HL-60 (cell line): ENCODE data around the gene ARFGAP3.

Experiments used
- GABPA ChIP-seq: IDR thresholded peaks from 2 replicates; pipeline ENCODE4 v1.6.1; 2012; ENCODE audit warnings: low read depth
- POLR2AphosphoS5 ChIP-seq: IDR thresholded peaks from 2 replicates; pipeline ENCODE4 v1.6.1; 2012; ENCODE audit warnings: low read depth
- SPI1 ChIP-seq: IDR thresholded peaks from 2 replicates; pipeline ENCODE4 v1.6.1; 2012; ENCODE audit warnings: low read depth, mild to moderate bottlenecking, borderline replicate concordance
- TF ChIP-seq, protein P1 (sequence below): IDR thresholded peaks from one replicate; pipeline ENCODE4 v1.5.1; 2011; ENCODE audit warnings: low read length, control low read depth, inconsistent platforms; ENCODE audit not compliant: insufficient read depth
- TF ChIP-seq, protein P2 (sequence below): IDR thresholded peaks from 2 replicates; pipeline ENCODE4 v1.6.1; 2012; ENCODE audit warnings: low read depth; ENCODE audit not compliant: insufficient replicate concordance

DNA sequence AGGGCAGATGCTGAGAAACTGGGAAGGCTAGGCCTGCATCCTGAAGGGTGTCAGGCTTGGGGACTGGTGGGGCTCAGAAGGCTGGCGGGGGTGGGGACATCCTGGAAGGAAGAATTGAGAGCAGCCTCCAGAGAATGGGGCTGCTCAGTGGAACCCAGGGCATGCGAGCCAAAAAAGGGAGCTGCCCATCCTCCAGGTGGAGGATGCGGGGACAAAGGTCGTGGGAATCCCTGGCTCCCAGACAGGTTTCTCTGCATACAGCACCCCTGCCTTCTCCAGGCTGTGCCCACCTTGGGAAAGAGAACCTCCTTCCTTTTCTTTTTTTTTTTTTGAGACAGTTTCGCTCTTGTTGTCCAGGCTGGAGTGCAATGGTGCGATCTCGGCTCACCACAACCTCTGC lies 40.9 kb upstream of the ARFGAP3 start:
- TF ChIP-seq, protein P1, sequence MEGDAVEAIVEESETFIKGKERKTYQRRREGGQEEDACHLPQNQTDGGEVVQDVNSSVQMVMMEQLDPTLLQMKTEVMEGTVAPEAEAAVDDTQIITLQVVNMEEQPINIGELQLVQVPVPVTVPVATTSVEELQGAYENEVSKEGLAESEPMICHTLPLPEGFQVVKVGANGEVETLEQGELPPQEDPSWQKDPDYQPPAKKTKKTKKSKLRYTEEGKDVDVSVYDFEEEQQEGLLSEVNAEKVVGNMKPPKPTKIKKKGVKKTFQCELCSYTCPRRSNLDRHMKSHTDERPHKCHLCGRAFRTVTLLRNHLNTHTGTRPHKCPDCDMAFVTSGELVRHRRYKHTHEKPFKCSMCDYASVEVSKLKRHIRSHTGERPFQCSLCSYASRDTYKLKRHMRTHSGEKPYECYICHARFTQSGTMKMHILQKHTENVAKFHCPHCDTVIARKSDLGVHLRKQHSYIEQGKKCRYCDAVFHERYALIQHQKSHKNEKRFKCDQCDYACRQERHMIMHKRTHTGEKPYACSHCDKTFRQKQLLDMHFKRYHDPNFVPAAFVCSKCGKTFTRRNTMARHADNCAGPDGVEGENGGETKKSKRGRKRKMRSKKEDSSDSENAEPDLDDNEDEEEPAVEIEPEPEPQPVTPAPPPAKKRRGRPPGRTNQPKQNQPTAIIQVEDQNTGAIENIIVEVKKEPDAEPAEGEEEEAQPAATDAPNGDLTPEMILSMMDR = no peak
- TF ChIP-seq GABPA (no peak), POLR2AphosphoS5 (no peak), SPI1 (no peak)
- TF ChIP-seq, protein P2, sequence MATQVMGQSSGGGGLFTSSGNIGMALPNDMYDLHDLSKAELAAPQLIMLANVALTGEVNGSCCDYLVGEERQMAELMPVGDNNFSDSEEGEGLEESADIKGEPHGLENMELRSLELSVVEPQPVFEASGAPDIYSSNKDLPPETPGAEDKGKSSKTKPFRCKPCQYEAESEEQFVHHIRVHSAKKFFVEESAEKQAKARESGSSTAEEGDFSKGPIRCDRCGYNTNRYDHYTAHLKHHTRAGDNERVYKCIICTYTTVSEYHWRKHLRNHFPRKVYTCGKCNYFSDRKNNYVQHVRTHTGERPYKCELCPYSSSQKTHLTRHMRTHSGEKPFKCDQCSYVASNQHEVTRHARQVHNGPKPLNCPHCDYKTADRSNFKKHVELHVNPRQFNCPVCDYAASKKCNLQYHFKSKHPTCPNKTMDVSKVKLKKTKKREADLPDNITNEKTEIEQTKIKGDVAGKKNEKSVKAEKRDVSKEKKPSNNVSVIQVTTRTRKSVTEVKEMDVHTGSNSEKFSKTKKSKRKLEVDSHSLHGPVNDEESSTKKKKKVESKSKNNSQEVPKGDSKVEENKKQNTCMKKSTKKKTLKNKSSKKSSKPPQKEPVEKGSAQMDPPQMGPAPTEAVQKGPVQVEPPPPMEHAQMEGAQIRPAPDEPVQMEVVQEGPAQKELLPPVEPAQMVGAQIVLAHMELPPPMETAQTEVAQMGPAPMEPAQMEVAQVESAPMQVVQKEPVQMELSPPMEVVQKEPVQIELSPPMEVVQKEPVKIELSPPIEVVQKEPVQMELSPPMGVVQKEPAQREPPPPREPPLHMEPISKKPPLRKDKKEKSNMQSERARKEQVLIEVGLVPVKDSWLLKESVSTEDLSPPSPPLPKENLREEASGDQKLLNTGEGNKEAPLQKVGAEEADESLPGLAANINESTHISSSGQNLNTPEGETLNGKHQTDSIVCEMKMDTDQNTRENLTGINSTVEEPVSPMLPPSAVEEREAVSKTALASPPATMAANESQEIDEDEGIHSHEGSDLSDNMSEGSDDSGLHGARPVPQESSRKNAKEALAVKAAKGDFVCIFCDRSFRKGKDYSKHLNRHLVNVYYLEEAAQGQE = no peak
